GM21360 (cell line): ENCODE results near the gene AP1B1.
"Not testable (repeated sequence)": the region's sequence is repeated elsewhere in the genome, so short reads cannot be mapped to it uniquely, and the experiment has no call there.

Experiments used
- ATAC-seq: cut with Tn5 transposase; IDR thresholded peaks from one replicate; pipeline ENCODE4 v1.9.1; 2021; ENCODE audit warnings: mild to moderate bottlenecking, moderate library complexity; ENCODE audit not compliant: unreplicated experiment

AP1B1 gene

DNA sequence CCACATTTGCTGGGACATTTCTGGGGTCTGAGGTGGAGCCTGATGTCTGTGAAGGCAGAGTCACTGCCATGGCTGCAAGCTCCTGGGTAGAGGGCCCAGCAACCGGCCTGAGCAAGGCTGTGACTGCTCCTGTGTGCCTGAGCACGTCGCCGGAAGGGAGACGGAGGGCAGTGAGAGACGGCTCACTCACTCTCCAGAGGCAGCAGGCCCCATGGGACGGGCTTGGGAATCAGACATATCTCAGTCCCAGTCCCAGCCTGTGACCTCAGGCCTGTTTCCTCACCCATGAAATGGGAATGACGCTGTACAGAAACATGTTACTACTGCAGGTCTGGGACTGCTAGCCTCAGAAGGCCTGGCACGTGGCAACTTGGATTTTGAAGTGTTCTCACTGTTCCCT lies 36.5 kb downstream of the AP1B1 start:
- no peak for ATAC-seq

DNA sequence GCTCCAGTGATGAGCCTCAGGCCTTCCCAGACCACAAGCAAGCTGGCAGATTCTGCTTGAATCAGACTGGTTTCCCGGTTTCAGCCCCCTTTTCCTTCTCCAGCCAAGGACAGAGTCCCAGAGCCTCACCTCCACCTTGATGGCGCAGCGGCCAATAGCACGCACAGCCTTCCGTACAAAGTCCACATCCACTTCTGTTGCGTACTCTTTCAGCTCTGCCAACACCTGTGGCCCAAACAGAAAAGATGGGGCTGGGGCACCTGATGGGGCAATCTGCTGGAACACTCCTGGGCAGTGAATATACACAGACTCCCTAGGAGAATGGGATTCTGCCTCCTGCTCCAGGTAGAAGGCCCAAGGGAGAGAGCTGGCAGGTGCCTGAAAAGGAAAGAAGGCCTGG lies 37.3 kb downstream of the AP1B1 start:
- no peak for ATAC-seq

DNA sequence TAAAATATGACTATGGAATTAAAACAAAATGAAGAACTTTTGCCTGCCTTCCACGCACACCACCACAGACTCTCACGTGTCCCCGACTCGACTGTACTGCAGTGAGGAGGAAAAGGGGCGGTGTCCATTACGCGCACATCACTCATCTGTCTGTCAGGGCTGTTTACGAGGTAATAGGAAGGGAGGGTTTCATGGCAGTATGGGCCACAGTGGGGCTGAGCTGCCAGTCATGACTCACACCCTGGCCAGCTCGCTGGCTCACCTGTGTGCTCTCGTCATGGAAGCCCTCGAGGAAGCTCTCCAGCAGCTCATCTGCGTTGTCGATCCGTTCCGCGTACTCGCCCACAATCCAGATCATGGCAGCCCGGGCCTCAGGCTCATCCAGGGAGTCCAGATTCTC lies 39.4 kb downstream of the AP1B1 start:
- ATAC-seq, result no peak

DNA sequence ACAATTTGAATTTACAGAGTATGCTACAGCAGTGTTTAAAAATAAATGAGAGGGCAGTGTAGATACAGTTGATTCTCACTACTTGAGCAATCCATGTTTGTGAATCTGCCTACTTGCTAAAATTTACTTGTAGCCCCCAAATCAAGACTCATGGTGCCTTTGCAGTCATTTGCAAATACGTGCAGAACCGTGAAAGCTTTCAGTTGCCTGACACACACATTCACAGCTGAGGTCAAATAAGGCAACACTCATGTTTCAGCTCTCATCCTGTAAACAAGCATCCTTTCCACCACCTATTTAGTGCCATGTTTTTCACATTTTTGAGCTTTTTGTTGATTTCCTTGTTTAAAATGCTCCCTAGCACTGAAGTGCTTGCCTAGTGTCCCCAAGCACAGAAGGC lies 40.3 kb downstream of the AP1B1 start:
- ATAC-seq, result no peak

DNA sequence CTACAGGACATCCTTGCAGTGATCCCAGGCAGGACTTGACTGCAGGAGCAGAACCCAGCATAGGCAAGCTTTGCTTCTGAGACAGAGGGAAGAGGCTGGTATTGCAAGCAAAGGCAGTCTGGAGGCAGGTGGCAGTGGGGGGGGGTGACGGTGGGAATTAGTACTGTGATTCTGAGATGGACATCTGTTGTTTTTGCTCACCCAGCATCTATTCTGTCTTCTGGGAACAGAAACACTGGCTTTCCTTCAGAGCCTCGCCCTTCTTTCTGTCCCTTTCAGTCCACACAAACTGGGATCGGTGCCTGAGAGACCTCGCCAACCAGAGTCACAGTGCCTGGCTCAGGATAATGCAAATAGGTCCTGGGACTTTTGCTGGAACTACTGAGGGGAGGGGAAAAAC lies 41.7 kb downstream of the AP1B1 start:
- no peak for ATAC-seq

DNA sequence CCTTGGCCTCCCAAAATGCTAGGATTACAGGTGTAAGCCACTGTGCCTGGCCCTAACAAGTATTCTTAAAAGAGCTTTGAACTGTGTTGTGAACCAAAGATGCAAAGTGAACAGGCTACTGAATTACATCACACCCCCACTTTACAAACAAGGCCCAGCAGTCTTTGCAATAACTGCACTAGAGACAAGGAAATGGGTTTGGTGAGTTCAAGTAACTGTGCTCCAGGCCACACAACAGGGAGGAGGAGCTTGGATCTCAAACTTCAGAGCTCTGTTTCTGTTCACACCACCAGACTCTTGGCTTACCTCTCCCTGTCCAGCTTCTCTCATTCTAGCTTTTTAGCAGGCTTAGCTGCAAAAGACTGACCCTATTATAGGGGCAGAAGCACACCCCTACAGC lies 42.4 kb downstream of the AP1B1 start:
- ATAC-seq, result no peak

DNA sequence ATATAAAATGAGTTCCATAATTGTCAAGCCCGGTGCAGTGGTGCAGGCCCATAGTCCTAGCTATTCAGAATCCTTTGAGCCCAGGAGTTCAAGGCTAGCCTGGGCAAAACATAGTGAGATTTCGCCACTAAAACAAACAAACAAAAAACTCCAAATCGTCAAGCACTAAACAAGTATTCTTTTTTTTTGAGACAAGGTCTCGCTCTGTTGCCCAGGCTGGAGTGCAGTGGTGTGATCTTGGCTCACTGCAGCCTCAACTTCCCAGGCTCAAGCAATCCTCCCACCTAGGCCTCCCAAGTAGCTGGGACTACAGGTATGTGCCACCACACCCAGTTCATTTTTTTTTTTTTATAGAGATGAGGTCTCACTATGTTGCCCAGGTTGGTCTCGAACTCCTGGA lies 43.5 kb downstream of the AP1B1 start:
- not testable (repeated sequence) for ATAC-seq

DNA sequence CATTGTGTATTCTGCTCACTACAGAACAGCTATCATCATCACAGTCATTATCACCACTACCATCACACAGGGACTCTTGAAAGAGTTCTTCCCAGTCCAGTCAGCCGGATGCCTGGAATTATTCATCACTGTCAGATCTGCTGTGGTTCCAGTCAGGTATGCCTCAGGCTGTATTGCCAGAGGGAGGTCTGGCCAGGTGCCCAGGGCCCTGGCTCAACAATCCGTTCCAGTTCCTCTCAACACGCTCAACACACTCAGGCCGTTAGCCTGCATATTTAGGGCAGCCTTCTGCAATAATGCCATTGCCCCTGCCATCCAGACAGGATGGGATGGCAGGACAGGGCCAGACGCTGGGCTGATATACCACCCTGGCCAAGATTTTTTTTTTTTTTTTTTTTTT lies 44.2 kb downstream of the AP1B1 start:
- ATAC-seq, result no peak

DNA sequence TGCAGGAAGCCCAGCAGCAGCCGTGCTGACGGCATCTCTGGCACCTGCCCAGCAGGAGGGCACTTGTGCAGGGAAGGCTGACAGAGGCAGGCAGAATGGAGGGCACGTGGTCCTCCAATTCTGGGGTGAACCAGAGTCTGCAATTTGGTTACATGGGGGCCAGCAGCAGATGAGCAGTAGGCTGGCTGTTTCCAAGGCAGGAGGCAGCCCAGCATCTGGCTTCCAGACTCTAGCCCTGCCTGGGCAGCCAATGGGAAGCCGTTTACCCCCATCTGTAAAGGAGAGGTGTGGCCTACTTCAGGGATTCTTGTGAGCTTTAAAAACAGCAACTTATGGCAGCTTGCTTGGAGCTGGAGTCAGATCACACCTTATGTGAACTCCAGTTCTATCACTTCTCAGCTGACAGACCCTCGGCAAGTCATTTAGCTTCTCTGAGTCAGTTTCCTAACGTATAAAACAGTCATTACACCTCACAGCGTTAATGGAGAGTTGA lies 45.0 kb downstream of the AP1B1 start:
- no peak for ATAC-seq

DNA sequence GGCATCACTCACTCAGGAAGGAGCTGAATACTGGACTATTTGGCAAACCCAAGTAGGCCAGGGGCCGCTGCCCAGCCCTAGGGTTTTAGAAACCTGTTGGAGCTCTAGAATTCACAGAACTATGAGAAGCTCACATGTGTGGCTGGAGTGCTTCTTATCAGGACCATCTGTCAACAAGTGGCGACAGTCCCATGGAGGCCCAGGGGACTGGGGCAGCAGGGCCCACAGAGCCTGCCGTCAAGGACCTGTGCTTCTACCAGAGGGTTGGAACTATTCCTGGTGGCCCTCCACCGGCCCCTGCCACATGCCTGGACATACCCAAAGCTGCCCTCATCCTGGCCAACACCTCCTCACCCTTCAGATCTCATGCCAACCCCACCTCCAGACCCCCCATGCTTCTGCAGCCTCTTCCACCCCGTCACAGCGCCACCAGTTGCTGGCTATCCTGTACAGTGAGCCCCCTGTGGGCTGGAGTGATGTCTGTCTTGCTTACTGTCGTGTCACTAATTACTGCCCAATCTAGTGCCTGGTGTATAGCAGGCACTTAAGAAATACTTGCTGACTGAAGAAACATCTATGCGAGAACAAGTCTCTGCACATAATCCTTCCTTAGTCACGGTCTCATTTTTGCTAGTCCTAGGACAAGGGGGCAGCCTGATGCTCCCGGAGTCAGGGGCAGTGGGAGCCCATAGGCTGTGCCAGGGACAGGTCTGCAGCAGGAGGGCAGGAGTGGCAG lies 45.6 kb downstream of the AP1B1 start:
- ATAC-seq, result no peak

DNA sequence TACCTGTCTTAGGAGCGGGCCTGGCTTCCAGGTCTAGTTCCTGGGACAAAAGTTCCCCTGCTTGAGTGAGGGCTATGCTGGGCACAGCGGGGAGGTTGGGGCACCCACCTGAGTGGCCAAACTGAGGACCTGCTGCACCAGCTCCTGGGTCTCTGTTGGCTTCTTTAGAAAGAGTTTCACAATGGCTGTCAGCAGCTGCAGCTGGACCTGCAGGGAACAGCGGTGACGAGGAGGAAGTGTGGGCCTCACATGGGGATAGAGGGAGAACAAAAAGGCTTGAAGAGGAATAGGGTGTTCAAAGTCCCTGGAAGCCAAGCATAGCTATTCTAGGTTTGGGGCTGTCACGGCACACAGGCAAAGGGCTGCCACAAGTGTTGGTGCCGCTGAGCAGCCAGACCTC lies 46.2 kb downstream of the AP1B1 start:
- ATAC-seq, result no peak

DNA sequence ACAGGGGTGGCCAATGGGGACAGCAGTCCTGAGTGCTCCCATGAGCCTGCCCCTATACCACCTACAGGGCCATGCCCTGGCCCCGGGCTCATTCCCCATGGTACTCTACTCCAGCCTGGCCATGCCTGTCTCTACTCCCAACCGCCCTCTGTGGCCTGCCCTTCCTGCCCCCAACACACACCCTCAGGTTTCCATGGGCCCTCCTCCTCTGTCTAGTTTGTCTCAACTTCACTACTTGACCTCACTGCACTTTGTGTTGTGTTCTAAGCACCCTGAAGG lies 46.6 kb downstream of the AP1B1 start:
- ATAC-seq, result no peak

DNA sequence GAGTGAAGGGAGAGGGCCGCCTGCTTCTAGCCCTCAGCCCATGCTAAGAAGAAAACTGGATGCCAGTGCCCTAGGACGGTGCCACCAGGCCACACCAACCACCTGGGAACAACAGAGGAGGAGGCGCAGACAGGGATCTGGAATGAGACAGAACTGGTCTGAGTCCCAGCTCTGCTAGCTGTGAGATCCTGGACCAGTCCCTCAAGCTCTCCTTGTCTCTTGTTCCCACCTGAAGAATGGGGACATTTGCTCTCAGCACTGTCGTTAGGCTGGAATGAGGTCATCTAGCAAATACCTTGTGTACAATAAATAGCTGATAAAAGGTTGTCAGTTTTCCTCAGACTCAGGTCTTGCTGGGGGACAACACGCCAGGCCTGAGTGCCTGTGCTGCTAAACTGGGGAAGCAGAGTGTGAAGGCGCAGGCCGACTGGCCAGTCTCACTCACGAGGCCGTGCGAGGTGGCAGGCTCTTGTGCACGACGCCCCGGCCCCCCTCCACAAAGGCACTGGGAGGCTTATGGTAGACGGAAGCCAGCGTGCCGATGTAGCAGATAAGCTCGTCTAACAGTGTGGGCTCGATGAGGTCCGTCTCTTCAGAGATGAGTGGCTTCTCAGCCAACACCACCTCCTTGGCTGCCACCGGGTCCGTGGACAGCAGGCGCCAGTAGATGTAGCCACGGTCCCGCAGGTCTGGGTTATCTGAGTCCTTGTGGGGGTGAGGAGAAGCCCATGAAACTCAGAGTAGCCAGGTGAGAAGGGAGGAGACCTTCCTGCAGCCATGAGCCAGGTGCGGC lies 47.1 kb downstream of the AP1B1 start:
- ATAC-seq, result no peak

DNA sequence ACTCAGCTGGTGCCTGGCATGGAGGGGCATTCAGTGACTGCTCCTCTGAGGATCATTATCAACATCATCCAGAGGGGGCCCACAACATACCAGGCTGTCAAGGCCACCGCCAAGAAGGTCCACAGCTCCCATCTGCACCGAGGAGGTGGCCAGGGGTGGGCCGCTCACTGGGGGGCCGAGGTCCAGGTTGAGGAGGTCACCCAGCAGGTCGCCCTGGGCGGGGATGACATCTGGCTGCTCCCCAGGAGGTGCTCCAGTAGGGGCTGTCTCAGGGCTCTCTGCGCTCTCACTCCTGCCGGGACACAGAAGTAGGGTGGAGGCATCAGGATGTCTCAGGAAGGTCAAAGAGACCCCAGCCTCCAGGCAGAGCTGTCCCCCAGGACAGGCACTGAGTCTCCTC lies 47.8 kb downstream of the AP1B1 start:
- ATAC-seq, result no peak

DNA sequence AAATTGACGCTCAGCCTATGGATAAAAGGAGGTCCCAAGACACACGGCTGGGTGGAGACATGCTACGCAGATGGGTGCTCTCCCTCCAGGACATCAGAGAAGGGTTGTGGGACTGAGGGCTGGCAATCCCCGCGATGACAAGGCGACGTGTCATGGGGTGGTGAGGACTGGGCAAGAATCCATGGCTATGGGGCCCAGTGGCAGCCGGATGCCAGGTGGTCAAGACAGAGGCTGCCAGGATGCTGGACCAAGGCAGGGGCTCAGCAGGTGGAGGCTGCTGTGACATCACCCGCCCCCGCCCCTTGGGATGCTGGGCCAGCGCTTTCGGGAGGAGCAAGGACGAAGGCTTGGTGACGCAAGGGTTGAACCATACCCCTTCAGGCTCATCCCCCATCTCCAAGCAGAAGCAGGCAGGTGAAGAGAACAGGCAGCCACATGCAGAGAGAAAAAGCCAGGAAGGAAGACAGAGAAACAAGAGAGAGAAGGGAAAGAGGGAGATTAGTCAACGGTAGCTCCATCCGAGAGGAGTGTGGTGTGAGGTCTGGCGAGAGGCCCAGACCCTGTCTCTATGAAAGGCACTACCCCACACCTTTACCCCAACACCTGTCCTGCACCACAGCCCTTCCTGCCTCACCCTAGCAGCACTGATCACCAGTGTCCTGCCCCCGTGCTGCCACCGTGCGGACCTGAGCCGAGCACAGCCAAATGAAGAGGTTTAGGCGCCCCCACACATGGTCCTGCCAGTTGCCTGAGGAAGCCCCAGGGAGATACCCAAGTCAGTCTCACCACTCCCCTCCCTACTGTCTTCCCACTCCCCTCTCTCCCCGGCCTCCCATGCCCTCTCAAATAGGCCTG lies 48.8 kb downstream of the AP1B1 start:
- no peak for ATAC-seq

DNA sequence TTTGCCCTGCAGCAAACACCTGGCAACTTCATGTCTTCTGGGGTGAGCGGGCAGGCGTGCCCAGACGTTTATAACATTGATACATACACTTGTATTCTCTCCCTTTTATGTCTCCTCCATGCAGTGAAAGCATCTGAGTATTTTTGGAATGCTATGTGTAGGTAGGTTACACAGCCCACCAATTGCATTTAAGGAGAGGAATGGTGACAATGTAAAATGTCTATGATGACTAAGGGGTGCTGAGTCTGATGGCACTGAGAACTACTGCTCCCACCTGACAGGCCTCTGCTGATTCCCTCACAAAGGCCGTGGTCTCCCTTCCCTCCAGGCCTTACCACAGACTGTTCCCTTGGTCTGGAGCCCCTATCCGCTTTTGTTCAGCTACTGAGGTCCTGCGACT lies 50.0 kb downstream of the AP1B1 start:
- ATAC-seq, result no peak

DNA sequence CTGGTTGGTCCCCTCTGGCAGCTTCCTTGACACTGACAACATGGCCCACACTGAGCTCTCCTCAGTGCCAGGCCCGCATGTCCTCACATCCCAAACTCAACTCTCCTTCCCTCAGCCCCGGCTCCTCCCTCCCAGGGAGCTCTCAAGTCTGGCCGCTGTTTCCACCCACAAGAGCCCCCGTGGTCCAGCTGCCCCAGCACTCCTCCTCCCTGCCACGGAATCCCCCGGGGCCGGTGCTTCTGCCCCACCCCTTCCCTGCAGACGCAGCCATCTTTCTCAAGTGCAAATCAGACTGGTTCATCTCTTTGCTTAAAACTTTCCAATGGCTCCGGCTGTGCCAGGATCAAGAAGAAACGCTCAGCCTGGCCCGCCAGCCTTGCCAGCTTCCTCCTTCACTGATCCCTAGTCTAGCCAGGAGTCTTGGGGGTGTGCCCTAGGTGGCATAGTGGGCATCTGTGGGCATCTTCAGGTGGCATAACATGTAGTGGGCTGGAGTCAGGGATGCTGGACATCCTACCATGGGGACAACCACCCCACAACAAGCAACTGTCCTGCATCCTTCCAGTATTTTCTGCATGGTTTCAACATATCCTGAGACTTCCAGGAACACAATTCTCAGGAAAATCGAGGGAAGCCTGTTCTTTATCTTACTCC lies 50.6 kb downstream of the AP1B1 start:
- no peak for ATAC-seq

DNA sequence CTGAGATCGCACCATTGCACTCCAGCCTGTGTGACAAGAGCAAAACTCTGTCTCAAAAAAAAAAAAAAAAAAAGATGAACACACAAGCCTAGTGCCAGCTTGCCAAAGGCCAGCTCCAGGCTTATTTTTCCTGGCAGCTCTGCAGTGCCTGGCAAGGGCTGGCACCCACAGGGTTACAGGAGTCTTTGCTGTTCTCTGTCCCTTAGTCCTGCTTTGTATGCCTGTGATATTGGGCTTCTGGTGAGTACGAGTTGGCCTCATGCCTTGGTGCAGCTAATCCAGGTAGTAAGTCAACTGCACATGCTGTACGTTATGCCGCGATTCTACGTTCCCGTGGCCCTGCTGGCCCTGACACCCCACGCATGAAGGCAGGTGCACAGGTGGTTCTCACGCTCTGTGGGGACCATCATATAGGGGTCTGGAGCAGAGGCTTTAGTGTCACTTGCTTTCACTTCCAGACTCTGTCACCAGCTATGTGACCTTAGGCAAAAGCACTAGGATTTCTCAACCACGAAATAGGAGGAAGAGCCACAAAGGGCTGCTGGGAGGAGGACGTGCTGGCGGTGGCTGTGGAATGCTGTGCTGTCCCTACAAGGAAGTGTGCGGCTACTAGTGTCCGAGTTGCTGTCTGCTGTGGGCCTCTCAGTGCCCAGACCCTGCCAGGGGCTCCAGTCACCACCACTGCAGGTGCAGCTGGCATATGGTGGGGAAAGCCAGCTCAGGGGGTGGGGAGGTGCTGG lies 51.4 kb downstream of the AP1B1 start:
- ATAC-seq, result no peak

DNA sequence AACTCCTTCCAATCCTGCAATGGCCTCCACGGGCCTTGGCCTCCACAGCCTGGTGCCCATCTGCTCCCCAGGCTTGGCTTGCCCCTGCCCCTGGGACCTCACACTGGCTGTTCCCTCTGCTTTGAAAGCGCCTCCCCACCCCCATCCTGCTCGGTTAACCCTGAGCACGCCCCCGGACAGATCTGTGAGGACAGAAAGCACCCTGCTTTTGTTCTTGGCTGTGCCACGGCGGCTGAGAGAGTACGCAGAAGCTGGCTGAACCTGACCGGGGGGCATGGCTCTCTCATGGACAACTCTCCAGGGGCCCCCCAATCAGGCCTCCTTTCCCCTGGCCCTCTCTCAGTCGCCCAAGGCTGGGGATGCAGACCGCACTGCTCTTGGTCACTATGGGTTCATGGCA lies 52.7 kb downstream of the AP1B1 start:
- no peak for ATAC-seq

DNA sequence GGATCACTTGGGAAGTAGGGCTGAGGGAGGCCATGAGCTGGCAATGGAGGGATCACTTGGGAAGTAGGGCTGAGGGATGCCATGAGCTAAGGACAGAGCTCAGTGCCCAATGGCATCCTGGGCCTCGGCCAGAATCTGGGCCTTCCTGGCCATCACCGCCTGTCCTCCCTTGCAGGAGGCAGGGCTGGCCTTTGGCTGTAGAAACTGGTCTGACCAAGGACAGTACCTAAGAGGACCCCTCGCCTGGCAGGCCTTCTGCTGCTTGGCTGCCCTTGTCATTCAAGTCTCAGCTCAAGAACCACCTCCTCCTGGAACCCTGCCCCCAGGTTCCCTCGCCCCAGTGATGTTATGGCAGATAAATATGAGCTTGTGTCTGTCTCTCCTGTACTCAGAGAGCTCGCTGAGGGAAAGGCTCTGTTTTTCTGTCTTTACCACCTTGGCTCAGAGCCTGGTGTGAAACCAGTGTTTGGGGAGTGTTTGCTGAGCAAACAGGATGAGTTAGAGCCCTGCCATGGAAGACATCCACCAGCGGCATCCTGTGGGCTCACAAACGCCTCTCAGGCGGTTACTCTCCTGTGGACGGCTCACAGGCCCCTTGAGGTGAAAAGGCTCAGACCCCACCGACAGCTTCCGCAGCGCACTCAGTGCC lies 53.5 kb downstream of the AP1B1 start:
- ATAC-seq, result no peak
